Mesodermal cell (in vitro differentiated cells): ENCODE results near the gene ATXN2.
A peak's percentile ranks its signal among the peaks of the same experiment; 100 is the strongest.
"Not testable (repeated sequence)": the region's sequence is repeated elsewhere in the genome, so short reads cannot be mapped to it uniquely, and the experiment has no call there.

Source experiments
- H3K27ac ChIP-seq: 2 replicates; pipeline ENCODE4 v1.7.0; 2013; ENCODE audit warnings: mild to moderate bottlenecking, low read depth, low read length, moderate library complexity; ENCODE audit not compliant: severe bottlenecking
- H3K36me3 ChIP-seq: 2 replicates; pipeline ENCODE4 v1.7.1; 2013; ENCODE audit warnings: mild to moderate bottlenecking, low read length, moderate library complexity; ENCODE audit not compliant: control insufficient read depth, insufficient read depth
- H3K4me1 ChIP-seq: one replicate; pipeline ENCODE4 v1.7.1; 2013; ENCODE audit warnings: mild to moderate bottlenecking, low read length; ENCODE audit not compliant: insufficient read depth, control insufficient read depth, poor library complexity, severe bottlenecking
- H3K4me3 ChIP-seq: 2 replicates; pipeline ENCODE4 v1.7.0; 2013; ENCODE audit warnings: low read length, control low read depth, mild to moderate bottlenecking; ENCODE audit not compliant: insufficient read depth, poor library complexity, severe bottlenecking; ENCODE audit errors: extremely low read depth
- H3K9me3 ChIP-seq: 2 replicates; pipeline ENCODE4 v1.7.1; 2013; ENCODE audit warnings: mild to moderate bottlenecking, low read length, moderate library complexity; ENCODE audit not compliant: control insufficient read depth
- WGBS, 2 experiments: methylation state at CpG; one replicate each; pipeline ENCODE4 v1.1.5; 2013; ENCODE audit warnings: missing lambda C conversion rate in 2 of 2; ENCODE audit not compliant: insufficient coverage in 2 of 2; 5-methylcytosine and 5-hydroxymethylcytosine counted together

The ATXN2 gene

GRCh38 chr12:111573476-111573875 is 25.6 kb downstream of the ATXN2 start:
- H3K27ac ChIP-seq: no peak overlapping the region
- no peak overlapping the region for H3K4me3 ChIP-seq
- 100% methylated on average over 1 of the region's 1 CpG; no CpG with 5 or more reads in 1 of the 2 experiments for WGBS, 2 experiments
- H3K4me1 ChIP-seq: peaks cover 29% of the 10 kb centered on the region
- H3K9me3 ChIP-seq: no peaks in the 10 kb centered on the region
- peaks cover 4% of the 10 kb centered on the region for H3K36me3 ChIP-seq

GRCh38 chr12:111570084-111570961 is 28.8 kb downstream of the ATXN2 start:
- 86 to 91% methylated on average over 5 to 7 of the region's 9 CpGs for WGBS, 2 experiments
- H3K9me3 ChIP-seq: no peaks in the 10 kb centered on the region
- H3K36me3 ChIP-seq: peaks cover 18% of the 10 kb centered on the region
- no peak overlapping the region for H3K4me3 ChIP-seq
- H3K4me1 ChIP-seq: peaks cover 27% of the 10 kb centered on the region
- H3K27ac ChIP-seq: peak overlapping the region; percentile 90

GRCh38 chr12:111569363-111570083 is 29.6 kb downstream of the ATXN2 start:
- Histone ChIP-seq H3K36me3 (peaks cover 18% of the 10 kb centered on the region), H3K27ac (peak overlapping the region; percentile 7), H3K4me1 (peaks cover 21% of the 10 kb centered on the region), H3K4me3 (no peak overlapping the region), H3K9me3 (no peaks in the 10 kb centered on the region)
- WGBS, 2 experiments: 97 to 100% methylated on average over 3 to 4 of the region's 6 CpGs

GRCh38 chr12:111560844-111561243 is 38.3 kb downstream of the ATXN2 start:
- not testable (repeated sequence) for H3K4me1 ChIP-seq, H3K4me3 ChIP-seq, H3K9me3 ChIP-seq, H3K27ac ChIP-seq
- 89 to 93% methylated on average over 6 of the region's 10 CpGs for WGBS, 2 experiments
- H3K36me3 ChIP-seq: peaks cover 22% of the 10 kb centered on the region

- WGBS, 2 experiments: 100% methylated on average over 1 to 2 of the region's 3 CpGs
- Histone ChIP-seq H3K36me3 (peaks cover 12% of the 10 kb centered on the region), H3K9me3 (no peaks in the 10 kb centered on the region), H3K27ac (no peak overlapping the region), H3K4me1 (no peaks in the 10 kb centered on the region), H3K4me3 (no peak overlapping the region)
These were observed 41.1 kb downstream of the ATXN2 start for GRCh38 chr12:111558107-111558376.

DNA sequence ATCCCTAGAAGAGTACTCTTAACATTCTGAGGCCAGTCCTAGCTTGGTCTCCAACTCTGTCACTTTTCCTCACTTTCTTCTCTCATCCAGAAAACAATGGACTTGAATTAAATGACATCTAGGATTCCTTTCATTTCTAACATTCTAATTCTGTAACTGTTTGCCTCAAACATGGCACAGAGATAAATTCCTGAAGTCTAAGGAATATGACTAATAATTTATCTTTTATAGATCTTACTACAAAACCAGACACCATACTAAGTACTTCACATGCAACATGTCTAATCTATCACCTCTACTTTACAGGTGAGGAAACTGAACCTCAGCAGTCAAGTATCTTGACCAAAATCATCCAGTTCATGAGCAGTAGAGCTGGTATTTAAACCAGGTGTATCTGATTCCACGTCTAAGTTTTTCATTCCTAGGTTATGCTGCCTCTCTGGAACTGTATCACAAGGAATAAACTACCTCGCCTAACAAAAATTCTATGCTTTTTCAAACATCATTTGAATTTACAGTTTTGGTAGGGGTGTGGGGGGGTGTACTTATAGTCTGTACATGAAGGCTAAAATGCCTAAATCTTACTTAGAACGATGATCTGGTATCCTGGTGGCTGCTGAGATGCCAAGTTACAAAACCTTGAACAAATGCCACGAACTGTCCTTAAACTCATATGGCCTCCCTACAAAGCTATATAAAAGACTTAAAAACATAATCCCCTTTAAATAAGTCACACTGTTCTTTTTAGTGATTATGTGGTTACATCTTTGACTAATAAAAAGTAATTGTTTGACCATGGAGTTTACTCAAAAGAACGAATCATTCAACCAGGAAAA is 41.6 kb downstream of the ATXN2 start:
- no peak overlapping the region for H3K27ac ChIP-seq

DNA sequence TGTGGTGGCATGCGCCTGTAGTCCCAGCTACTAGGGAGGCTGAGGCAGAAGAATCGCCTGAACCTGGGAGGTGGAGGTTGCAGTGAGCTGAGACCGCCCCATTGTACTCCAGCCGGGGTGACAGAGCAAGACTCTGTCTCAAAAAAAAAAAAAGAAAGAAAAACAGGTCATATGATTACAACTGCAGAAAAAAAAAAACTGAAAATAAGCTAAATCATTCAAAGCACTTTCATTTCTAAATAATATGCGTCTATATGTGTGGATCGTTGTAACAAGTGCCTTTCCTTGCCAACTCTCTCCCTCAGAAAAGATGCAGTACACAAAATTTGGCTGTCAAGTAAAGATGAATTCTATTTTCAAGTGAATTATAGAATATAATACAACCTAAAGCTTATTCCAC is 42.4 kb downstream of the ATXN2 start:
- 100% methylated on average over 2 of the region's 6 CpGs; no CpG with 5 or more reads in 1 of the 2 experiments for WGBS, 2 experiments
- H3K4me1 ChIP-seq: no peaks in the 10 kb centered on the region
- no peak overlapping the region for H3K27ac ChIP-seq
- no peak overlapping the region for H3K4me3 ChIP-seq
- H3K9me3 ChIP-seq: no peaks in the 10 kb centered on the region
- peaks cover 15% of the 10 kb centered on the region for H3K36me3 ChIP-seq

More for the DNA sequence above, 41.6 kb downstream of the ATXN2 start:
- 90 to 100% methylated on average over 2 of the region's 5 CpGs for WGBS, 2 experiments
- H3K9me3 ChIP-seq: no peaks in the 10 kb centered on the region
- peaks cover 12% of the 10 kb centered on the region for H3K36me3 ChIP-seq
- H3K4me1 ChIP-seq: no peaks in the 10 kb centered on the region
- H3K4me3 ChIP-seq: no peak overlapping the region

DNA sequence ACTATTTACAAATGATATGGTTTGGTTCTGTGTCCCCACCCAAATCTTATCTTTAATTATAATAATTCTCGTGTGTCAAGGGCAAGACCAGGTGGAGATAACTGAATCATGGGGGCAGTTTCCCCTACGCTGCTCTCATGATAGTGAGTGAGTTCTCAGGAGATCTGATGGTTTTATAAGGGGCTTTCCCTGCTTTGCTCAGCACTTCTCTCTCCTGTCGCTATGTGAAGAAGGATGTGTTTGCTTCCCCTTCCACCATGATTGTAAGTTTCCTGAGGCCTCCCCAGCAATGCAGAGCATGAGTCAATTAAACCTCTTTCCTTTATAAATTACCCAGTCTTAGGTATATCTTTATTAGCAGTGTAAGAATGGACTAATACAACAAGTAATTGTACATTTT is 43.8 kb downstream of the ATXN2 start:
- not testable (repeated sequence) for H3K4me1 ChIP-seq, H3K9me3 ChIP-seq, H3K27ac ChIP-seq, H3K4me3 ChIP-seq
- WGBS, 2 experiments: 100% methylated on average over 1 of the region's 3 CpGs
- peaks cover 26% of the 10 kb centered on the region for H3K36me3 ChIP-seq

DNA sequence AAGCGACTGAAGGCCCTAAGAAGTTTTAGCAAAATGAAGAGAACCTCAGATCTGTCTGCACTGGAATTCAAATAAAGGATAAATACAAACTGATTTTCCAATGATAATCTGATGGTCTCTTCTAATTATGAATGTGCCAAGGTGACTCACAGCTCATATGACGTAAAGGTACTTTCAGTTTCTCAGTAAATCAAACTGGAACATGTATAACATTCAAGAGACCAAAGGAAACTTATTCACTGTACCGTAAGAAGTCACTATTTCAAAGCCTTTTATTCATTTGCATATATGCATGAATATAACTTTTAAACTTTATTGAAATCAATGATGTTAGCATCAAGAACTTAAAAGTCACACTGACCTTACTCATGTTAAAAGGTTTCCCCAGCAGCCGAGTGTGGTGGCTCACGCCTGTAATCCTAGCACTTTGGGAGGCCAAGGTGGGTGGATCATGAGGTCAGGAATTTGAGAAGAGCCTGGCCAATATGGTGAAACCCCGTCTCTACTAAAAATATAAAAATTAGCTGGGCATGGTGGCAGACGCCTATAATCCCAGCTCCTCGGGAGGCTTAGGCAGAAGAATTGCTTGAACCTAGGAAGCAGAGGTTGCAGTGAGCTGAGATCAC is 52.2 kb downstream of the ATXN2 start:
- H3K27ac ChIP-seq: no peak overlapping the region
- peaks cover 84% of the 10 kb centered on the region for H3K36me3 ChIP-seq
- no peak overlapping the region for H3K4me3 ChIP-seq
- 85 to 92% methylated on average over 3 to 6 of the region's 8 CpGs for WGBS, 2 experiments
- H3K4me1 ChIP-seq: no peaks in the 10 kb centered on the region
- no peaks in the 10 kb centered on the region for H3K9me3 ChIP-seq

GRCh38 chr12:111546171-111546570 is 52.9 kb downstream of the ATXN2 start:
- Histone ChIP-seq H3K4me1 (no peaks in the 10 kb centered on the region), H3K27ac (no peak overlapping the region), H3K36me3 (peaks cover 78% of the 10 kb centered on the region), H3K4me3 (no peak overlapping the region), H3K9me3 (no peaks in the 10 kb centered on the region)
- 92% methylated on average over 1 of the region's 2 CpGs; no CpG with 5 or more reads in 1 of the 2 experiments for WGBS, 2 experiments
